GM18907 (cell line): Measurements from ENCODE around the gene PARP4.
"Not testable (repeated sequence)": the region's sequence is repeated elsewhere in the genome, so short reads cannot be mapped to it uniquely, and the experiment has no call there.

Experiments
- ATAC-seq: cut with Tn5 transposase; IDR thresholded peaks from one replicate; pipeline ENCODE4 v1.9.1; 2021; ENCODE audit warnings: mild to moderate bottlenecking, moderate library complexity; ENCODE audit not compliant: unreplicated experiment

Gene PARP4

GRCh38 chr13:24454056-24454455 is 58.5 kb downstream of the PARP4 start:
- ATAC-seq = no peak

GRCh38 chr13:24452044-24452443 is 60.5 kb downstream of the PARP4 start:
- ATAC-seq = no peak

GRCh38 chr13:24450530-24450929 is 62.0 kb downstream of the PARP4 start:
- no peak for ATAC-seq

GRCh38 chr13:24444851-24445250 is 67.7 kb downstream of the PARP4 start:
- not testable (repeated sequence) for ATAC-seq

- no peak for ATAC-seq
Observed at GRCh38 chr13:24443366-24443765, 69.2 kb downstream of the PARP4 start.

GRCh38 chr13:24426045-24426444 is 86.5 kb downstream of the PARP4 start:
- ATAC-seq = not testable (repeated sequence)

GRCh38 chr13:24419668-24420067 is 92.9 kb downstream of the PARP4 start:
- not testable (repeated sequence) for ATAC-seq

GRCh38 chr13:24407844-24408243 is 104.7 kb downstream of the PARP4 start:
- ATAC-seq = no peak

GRCh38 chr13:24406524-24406923 is 106.1 kb downstream of the PARP4 start:
- ATAC-seq = no peak

- ATAC-seq = no peak
Observed at GRCh38 chr13:24396821-24397220, 115.8 kb downstream of the PARP4 start.

- no peak for ATAC-seq
Observed at GRCh38 chr13:24392972-24393371, 119.6 kb downstream of the PARP4 start.

GRCh38 chr13:24391771-24392683 is 120.6 kb downstream of the PARP4 start:
- ATAC-seq = not testable (repeated sequence)

GRCh38 chr13:24390795-24391194 is 121.8 kb downstream of the PARP4 start:
- ATAC-seq = not testable (repeated sequence)

GRCh38 chr13:24389506-24389905 is 123.1 kb downstream of the PARP4 start:
- ATAC-seq = no peak

- ATAC-seq = not testable (repeated sequence)
Observed at GRCh38 chr13:24388743-24389142, 123.8 kb downstream of the PARP4 start.

- ATAC-seq = no peak
Observed at GRCh38 chr13:24386816-24387708, 125.5 kb downstream of the PARP4 start.

GRCh38 chr13:24385902-24386301 is 126.7 kb downstream of the PARP4 start:
- ATAC-seq = no peak

- not testable (repeated sequence) for ATAC-seq
Observed at GRCh38 chr13:24384946-24385345, 127.6 kb downstream of the PARP4 start.

GRCh38 chr13:24384091-24384490 is 128.5 kb downstream of the PARP4 start:
- not testable (repeated sequence) for ATAC-seq

- ATAC-seq = no peak
Observed at GRCh38 chr13:24381541-24382265, 130.9 kb downstream of the PARP4 start.

- ATAC-seq = not testable (repeated sequence)
Observed at GRCh38 chr13:24380881-24381280, 131.7 kb downstream of the PARP4 start.
